C4-2B (cell line): ENCODE results near the gene SLC34A3.

ENCODE experiments used
- ZFX ChIP-seq: fragments of 450-650 bp; IDR thresholded peaks from 2 replicates; pipeline ENCODE4 v1.6.1; 2017
- TF ChIP-seq, protein P1 (sequence below): fragments of 450-650 bp; conservative IDR thresholded peaks from 2 replicates; pipeline ENCODE4 v1.5.1; 2017; ENCODE audit warnings: mild to moderate bottlenecking

GRCh38 chr9:137232510-137232909 lies 1.8 kb downstream of the SLC34A3 start:
- TF ChIP-seq, protein P1, sequence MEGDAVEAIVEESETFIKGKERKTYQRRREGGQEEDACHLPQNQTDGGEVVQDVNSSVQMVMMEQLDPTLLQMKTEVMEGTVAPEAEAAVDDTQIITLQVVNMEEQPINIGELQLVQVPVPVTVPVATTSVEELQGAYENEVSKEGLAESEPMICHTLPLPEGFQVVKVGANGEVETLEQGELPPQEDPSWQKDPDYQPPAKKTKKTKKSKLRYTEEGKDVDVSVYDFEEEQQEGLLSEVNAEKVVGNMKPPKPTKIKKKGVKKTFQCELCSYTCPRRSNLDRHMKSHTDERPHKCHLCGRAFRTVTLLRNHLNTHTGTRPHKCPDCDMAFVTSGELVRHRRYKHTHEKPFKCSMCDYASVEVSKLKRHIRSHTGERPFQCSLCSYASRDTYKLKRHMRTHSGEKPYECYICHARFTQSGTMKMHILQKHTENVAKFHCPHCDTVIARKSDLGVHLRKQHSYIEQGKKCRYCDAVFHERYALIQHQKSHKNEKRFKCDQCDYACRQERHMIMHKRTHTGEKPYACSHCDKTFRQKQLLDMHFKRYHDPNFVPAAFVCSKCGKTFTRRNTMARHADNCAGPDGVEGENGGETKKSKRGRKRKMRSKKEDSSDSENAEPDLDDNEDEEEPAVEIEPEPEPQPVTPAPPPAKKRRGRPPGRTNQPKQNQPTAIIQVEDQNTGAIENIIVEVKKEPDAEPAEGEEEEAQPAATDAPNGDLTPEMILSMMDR, result no peak
- TF ChIP-seq ZFX, result 0 out of 2 replicates have a peak, but pooled peaks have one; percentile 29
